ENCODE results near the gene MICA.
"Not testable (repeated sequence)": the region's sequence is repeated elsewhere in the genome, so short reads cannot be mapped to it uniquely, and the experiment has no call there.

The MICA gene

DNA sequence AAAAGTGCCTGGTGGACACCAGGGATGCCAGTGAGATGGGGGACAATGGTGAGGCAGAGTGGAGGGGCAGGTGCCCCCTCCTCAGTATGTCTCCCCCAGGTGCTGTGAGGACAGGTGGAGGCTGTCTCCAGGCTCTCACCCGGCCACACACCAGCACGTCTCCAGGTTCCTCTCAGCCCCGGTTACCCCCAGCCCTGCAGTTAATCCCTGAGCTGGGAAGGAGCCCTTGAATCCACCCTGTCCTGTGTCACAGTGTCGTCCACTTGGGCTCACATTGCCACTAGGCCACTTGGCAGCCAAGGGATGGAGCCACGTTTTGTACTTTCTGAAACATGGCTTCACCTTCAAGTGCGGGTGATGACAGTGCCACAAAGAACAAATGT is 24.7 kb upstream of the MICA start:
- TF ChIP-seq, protein P1, sequence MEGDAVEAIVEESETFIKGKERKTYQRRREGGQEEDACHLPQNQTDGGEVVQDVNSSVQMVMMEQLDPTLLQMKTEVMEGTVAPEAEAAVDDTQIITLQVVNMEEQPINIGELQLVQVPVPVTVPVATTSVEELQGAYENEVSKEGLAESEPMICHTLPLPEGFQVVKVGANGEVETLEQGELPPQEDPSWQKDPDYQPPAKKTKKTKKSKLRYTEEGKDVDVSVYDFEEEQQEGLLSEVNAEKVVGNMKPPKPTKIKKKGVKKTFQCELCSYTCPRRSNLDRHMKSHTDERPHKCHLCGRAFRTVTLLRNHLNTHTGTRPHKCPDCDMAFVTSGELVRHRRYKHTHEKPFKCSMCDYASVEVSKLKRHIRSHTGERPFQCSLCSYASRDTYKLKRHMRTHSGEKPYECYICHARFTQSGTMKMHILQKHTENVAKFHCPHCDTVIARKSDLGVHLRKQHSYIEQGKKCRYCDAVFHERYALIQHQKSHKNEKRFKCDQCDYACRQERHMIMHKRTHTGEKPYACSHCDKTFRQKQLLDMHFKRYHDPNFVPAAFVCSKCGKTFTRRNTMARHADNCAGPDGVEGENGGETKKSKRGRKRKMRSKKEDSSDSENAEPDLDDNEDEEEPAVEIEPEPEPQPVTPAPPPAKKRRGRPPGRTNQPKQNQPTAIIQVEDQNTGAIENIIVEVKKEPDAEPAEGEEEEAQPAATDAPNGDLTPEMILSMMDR (IDR thresholded peaks at IDR 0.05; ENCODE audit: low read depth, low read length), result no peak
- in situ Hi-C loops (cut with HindIII; ENCODE audit: low sequenced_read_pairs), result no loop called here
- H3K4me3 ChIP-seq (ENCODE audit: low read depth, low read length), result no peak overlapping the region
- no peak for DNase-seq (ENCODE audit: low read depth, low spot score)

DNA sequence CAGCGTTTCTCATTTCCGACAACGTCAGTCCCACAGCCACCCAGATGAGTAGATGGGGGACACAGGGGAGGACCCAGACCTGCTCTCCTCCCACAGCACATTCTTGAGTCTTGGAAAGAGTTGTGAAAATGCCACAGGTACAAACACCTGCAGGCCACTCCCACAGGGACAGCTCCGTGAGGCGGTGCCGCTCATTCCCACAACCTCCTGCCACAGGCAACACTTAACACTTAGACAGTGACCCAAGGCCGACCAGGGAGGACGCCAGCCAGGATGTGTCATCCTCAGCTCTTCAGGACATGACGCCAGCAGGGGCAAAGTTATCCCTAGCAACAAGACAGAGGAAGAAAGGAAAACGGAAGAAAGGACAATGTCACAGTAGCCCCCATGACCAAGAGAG is 23.5 kb upstream of the MICA start:
- TF ChIP-seq, protein P1 (IDR thresholded peaks at IDR 0.05; ENCODE audit: low read depth, low read length), result no peak
- DNase-seq (ENCODE audit: low read depth, low spot score), result no peak
- no peak overlapping the region for H3K4me3 ChIP-seq (ENCODE audit: low read depth, low read length)
- in situ Hi-C loops (cut with HindIII; ENCODE audit: low sequenced_read_pairs), result no loop called here

DNA sequence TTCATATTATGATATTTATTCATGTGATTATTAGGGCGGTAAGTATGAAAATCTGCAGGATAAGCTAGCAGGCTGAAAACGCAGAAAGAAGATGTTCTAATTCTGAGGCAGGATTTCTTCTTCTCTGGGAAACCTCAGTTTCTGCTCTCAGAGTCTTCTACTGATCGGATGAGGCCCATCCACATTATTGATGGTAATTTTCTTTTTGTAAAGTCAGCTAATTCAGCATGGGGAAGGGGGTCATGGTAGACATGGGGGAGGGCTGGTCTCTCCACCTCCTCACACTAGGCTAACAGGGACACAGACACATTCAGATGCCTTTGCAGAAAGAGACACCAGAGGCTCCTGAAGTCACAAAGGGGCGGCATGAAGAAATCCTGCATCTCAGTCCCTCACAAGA is 21.7 kb upstream of the MICA start:
- H3K4me3 ChIP-seq (ENCODE audit: low read depth, low read length), result no peak overlapping the region
- DNase-seq (ENCODE audit: low read depth, low spot score), result no peak
- TF ChIP-seq, protein P1 (IDR thresholded peaks at IDR 0.05; ENCODE audit: low read depth, low read length), result no peak
- in situ Hi-C loops (cut with HindIII; ENCODE audit: low sequenced_read_pairs), result no loop called here

DNA sequence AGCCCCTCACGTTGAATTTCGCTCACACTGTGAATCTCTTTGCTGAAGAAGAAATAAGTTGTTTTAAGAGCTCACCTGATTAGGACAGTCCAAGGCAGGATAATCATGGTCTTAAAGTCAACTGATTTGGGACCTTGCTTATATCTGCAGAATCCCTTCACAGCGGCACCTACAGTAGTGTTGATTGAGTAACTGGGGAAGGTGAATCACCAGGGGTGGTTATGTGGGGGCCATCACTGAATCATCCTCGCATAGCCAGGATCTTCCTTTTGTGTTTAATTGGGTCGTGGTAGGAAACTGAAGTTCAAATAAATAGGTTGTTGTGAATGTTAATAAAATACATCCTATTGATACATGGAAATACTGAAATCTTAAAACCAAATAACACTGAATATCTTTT is 20.2 kb upstream of the MICA start:
- no peak for DNase-seq (ENCODE audit: low read depth, low spot score)
- TF ChIP-seq, protein P1 (IDR thresholded peaks at IDR 0.05; ENCODE audit: low read depth, low read length), result no peak
- in situ Hi-C loops (cut with HindIII; ENCODE audit: low sequenced_read_pairs), result no loop called here
- no peak overlapping the region for H3K4me3 ChIP-seq (ENCODE audit: low read depth, low read length)

DNA sequence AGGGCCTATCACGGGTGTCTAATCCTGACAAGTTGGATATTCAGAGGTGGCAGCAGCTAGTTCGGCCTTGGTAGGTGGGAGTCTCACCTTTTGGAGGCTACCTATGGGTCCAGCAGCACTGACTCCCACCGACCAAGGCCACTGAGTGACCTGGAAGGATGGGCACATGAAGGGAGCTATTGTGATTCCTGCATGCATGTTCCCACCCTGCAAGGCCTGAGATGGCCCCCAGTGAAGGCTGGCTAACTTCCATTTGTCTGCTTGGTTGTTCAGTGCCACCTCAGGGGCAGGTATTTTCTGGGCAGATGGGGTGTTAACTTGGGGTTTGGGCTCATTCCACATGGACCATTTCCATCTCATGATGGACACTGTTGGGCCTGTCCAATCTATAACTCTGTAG is 18.4 kb upstream of the MICA start:
- TF ChIP-seq, protein P1 (IDR thresholded peaks at IDR 0.05; ENCODE audit: low read depth, low read length), result no peak
- no peak for DNase-seq (ENCODE audit: low read depth, low spot score)
- in situ Hi-C loops (cut with HindIII; ENCODE audit: low sequenced_read_pairs), result no loop called here
- H3K4me3 ChIP-seq (ENCODE audit: low read depth, low read length), result no peak overlapping the region

DNA sequence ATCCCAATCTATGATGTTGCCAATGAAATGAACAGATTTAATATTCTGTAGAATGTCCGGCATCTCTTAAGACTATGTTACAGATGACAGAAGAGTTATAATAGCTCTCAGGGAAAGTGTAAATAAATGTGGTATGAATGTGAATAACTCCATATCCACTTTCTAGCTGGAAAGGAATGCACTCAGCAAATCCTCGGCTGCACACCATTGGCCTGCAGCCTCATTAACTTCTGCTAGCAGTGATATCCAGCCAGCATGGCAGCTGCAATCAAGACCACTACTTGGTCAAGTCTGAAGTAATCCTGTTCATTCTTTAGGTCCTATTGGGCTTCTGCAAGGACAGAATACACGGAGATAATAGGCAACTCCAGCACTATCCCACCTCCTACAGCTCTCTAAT is 17.3 kb upstream of the MICA start:
- H3K4me3 ChIP-seq (ENCODE audit: low read depth, low read length), result no peak overlapping the region
- in situ Hi-C loops (cut with HindIII; ENCODE audit: low sequenced_read_pairs), result no loop called here
- TF ChIP-seq, protein P1 (IDR thresholded peaks at IDR 0.05; ENCODE audit: low read depth, low read length), result no peak
- DNase-seq (ENCODE audit: low read depth, low spot score), result no peak

DNA sequence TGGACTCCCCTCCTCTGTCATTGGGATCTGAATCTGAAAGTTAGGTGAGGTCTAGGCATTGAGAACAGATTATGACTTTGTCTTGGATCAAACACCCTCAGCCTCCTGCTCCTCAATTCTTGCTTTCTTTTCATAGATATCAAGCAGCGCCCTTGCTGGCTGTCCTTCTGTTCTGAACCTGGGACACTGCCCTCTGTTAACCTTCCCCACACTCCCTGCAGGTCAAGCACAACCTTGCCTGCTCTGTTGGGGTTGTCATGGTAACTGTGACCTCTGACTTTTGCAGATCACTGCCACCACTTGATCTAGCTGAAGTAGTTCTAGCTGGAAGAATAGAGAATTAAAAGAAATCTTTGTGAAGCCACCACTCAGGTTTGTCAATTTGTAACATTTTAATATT is 16.4 kb upstream of the MICA start:
- DNase-seq (ENCODE audit: low read depth, low spot score), result no peak
- TF ChIP-seq, protein P1 (IDR thresholded peaks at IDR 0.05; ENCODE audit: low read depth, low read length), result no peak
- in situ Hi-C loops (cut with HindIII; ENCODE audit: low sequenced_read_pairs), result no loop called here
- no peak overlapping the region for H3K4me3 ChIP-seq (ENCODE audit: low read depth, low read length)

DNA sequence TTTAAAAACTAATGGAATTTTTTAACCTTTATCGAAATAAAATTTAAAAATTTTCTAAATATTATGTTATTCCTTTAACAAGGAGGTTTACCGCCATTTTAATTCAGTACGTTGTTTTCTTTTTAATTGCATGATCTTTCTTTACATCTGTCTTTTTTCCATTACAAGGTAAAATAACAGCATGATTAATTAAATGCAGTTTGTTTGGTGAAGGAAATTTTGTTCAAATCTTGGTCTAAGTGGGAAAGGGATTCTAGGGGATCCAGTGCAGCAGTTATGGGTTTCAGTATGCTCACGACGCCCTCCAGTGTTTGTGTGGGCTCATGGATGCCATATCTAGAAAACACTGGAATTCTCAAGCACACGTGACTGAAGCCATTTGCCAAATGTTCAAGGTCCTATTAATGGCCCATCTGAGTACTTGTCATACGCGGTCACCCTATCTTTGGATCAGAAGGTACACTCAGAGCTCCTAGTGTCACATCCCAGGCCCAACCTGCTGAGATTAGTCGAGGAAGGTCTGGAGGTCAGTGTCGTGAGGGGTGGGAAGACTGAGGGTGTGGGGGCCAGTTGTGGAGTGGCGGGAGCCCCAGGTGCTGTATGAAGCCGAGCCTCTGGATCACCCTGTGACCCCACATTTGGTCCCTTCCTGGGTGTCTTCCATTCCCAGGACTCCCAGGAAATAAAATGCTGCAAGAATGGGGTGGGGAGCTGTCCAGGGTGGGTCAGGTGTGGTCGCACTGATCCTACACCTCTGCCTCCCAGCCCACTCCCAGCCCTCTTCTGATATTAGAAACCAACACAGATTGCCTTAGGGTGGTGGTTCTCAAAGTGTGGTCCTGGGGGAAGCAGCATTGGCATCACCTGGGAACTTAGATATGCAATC is 14.2 kb upstream of the MICA start:
- DNase-seq (ENCODE audit: low read depth, low spot score); H3K4me3 ChIP-seq (ENCODE audit: low read depth, low read length); in situ Hi-C loops (cut with HindIII; ENCODE audit: low sequenced_read_pairs): not testable (repeated sequence)

DNA sequence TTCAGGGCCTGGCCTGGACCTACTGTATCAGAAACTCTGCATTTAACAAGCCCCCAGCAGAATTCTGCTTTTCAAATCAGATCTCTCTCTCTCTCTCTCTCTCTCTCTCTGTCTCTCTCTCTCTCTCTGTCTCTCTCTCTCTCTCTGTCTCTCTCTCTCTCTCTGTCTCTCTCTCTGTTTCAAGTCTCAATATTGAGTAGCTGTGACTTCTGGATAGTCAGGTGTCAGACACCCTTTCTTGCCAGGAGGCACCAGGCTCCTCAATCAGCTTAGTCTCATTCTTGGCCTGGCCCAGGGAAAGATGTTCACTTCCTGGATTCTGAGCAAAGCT is 13.6 kb upstream of the MICA start:
- DNase-seq (ENCODE audit: low read depth, low spot score); H3K4me3 ChIP-seq (ENCODE audit: low read depth, low read length); in situ Hi-C loops (cut with HindIII; ENCODE audit: low sequenced_read_pairs): not testable (repeated sequence)

Data from astrocyte of the spinal cord (primary cell).